ENCODE results near the gene STXBP2.
A peak's percentile ranks its signal among the peaks of the same experiment; 100 is the strongest.

The STXBP2 gene

DNA sequence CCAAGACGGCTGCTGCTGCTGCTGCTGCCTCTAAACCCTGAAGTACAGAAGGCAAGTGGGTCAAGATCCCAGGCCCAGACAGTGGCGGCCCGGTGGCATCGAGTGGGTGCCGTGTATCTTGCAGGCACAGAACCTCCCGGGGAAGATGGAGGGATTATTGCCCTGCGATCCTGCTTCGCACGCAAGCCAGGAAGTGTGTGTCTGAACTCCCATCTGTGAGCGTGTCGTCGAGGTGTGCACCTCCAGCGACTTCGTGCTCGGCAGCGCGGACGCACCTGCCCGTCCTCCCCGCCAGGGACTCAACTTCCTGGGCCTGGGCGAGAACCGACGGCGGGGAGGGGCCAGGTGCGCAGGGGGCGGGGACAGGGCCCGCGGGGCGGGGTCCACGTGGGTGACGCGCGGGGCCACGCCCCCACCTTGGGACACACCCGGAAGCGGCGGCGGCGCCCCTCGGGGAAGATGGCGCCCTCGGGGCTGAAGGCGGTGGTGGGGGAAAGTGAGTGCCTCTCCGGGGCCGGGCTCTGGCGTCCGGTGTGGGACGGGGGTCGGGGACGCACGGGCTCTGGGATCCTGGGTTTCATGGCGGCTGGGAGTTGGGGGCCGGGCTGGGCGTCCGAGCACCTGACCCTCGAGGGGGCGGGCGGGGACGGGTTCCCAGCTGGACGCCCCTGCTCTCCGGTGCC lies at the start of gene STXBP2:
STXBP2 (plus strand) TSS at position 420 of the 683 bp plus-strand sequence; CDS start at position 460, 40 bp downstream.
- H3K36me3 Mint-ChIP-seq (ENCODE audit: insufficient read depth), result peaks cover 13% of the 10 kb centered on the region
- ATAC-seq (replicated peaks; ENCODE audit: extremely low read depth, poor library complexity, severe bottlenecking), result peak; percentile 91
- H3K9me3 Mint-ChIP-seq, result no peaks in the 10 kb centered on the region
- H3K27ac Mint-ChIP-seq (ENCODE audit: low read depth), result peak within 1 kb of the TSS; percentile 90
- H3K4me1 Mint-ChIP-seq, result peaks cover 39% of the 10 kb centered on the region
- peak within 1 kb of the TSS; percentile 85 for H3K4me3 Mint-ChIP-seq
- peak; percentile 84 to 89 for DNase-seq (ENCODE audit: low spot score in 2 of 2)
- no peaks in the 10 kb centered on the region for H3K27me3 Mint-ChIP-seq

DNA sequence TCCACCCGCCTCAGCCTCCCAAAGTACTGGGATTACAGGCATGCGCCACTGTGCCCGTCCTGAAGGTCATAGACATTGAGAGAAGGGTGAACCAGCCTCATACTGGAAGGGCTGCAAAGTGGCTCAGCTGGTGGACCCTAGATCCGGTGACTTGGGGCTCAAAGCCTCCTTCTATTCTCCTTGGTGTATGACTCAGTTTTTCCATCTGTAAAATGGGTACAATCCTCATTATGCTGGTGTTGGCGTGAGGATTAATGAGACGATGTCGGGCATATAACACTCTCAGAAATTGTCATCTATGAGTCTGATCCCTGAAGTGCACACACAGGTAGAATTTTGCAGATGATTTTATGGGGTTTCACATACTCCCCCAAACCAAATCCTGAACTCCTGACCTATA lies 47.1 kb upstream of the STXBP2 start:
- Mint-ChIP-seq H3K27ac (ENCODE audit: low read depth) (no peak overlapping the region), H3K4me3 (no peak overlapping the region)

DNA sequence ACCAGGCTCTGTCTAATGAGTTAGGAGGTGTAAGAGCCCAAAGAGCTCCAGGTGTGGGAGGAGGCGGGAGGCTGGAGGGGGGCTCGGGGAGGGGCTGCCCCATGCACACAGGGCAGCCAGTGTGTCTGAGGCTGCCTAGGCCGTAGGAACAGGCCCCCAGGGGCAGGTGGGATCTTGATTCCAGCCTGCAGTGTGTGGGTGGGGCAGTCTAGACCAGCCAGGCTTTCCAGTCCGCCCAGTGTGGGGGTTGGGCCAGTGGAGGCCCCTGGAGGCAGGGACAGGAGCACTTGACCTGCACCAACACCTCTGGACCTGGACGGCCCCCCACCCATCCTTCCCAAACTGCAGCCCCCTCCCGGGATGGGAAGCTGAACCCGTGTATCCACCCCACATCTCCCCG lies 46.7 kb upstream of the STXBP2 start:
- H3K27me3 Mint-ChIP-seq, result peaks cover 42% of the 10 kb centered on the region
- H3K36me3 Mint-ChIP-seq (ENCODE audit: insufficient read depth), result peaks cover 1% of the 10 kb centered on the region
- H3K4me1 Mint-ChIP-seq, result peaks cover 3% of the 10 kb centered on the region
- H3K27ac Mint-ChIP-seq (ENCODE audit: low read depth), result no peak overlapping the region
- no peaks in the 10 kb centered on the region for H3K9me3 Mint-ChIP-seq
- ATAC-seq (replicated peaks; ENCODE audit: extremely low read depth, poor library complexity, severe bottlenecking) (no peak), DNase-seq (ENCODE audit: low spot score in 2 of 2) (no peak)
- H3K4me3 Mint-ChIP-seq, result no peak overlapping the region

More for the DNA sequence above, 47.1 kb upstream of the STXBP2 start:
- ATAC-seq (replicated peaks; ENCODE audit: extremely low read depth, poor library complexity, severe bottlenecking) (no peak), DNase-seq (ENCODE audit: low spot score in 2 of 2) (no peak)
- Mint-ChIP-seq H3K36me3 (ENCODE audit: insufficient read depth) (no peaks in the 10 kb centered on the region), H3K27me3 (peaks cover 42% of the 10 kb centered on the region), H3K9me3 (no peaks in the 10 kb centered on the region), H3K4me1 (no peaks in the 10 kb centered on the region)

DNA sequence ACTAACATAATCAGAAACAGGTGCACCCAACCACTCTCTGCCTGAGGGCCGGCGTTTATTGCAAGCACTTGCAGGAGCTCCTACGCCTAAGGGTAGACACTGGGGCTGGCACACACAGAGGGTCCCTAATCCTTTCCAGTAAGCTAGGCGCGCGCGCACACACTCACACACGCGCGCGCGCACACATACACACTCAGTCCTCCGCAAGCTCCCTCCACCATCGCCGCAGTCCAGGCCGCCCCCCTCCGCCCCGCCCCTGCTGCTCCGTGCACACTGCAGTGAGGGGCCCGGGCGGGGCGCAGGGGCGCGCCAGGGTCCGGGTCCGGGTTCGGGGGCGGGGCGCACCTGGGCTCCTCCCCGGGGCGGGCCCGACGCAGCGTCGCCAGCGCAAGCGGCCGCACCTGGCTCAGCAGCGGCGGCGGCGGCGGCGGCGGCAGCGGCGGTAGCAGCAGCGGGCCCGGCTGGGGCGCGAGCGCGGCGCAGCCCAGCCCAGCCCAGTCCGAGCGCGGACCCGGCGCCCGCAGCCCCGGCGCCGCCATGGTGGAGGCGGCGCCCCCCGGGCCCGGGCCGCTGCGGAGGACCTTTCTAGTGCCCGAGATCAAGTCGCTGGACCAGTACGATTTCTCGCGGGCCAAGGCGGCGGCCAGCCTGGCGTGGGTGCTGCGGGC lies 41.3 kb upstream of the STXBP2 start, which contains the start of gene CAMSAP3:
CAMSAP3 (plus strand) TSS at position 398 of the 668 bp plus-strand sequence; CDS start at position 538, 140 bp downstream.
- H3K9me3 Mint-ChIP-seq, result no peaks in the 10 kb centered on the region
- peaks cover 11% of the 10 kb centered on the region for H3K4me1 Mint-ChIP-seq
- DNase-seq (ENCODE audit: low spot score in 2 of 2) (no peak), ATAC-seq (replicated peaks; ENCODE audit: extremely low read depth, poor library complexity, severe bottlenecking) (peak; percentile 46)
- peaks cover 2% of the 10 kb centered on the region for H3K36me3 Mint-ChIP-seq (ENCODE audit: insufficient read depth)
- H3K27me3 Mint-ChIP-seq, result peaks cover 65% of the 10 kb centered on the region
- H3K27ac Mint-ChIP-seq (ENCODE audit: low read depth), result no peak within 1 kb of the TSS
- peak within 1 kb of the TSS; percentile 72 for H3K4me3 Mint-ChIP-seq

DNA sequence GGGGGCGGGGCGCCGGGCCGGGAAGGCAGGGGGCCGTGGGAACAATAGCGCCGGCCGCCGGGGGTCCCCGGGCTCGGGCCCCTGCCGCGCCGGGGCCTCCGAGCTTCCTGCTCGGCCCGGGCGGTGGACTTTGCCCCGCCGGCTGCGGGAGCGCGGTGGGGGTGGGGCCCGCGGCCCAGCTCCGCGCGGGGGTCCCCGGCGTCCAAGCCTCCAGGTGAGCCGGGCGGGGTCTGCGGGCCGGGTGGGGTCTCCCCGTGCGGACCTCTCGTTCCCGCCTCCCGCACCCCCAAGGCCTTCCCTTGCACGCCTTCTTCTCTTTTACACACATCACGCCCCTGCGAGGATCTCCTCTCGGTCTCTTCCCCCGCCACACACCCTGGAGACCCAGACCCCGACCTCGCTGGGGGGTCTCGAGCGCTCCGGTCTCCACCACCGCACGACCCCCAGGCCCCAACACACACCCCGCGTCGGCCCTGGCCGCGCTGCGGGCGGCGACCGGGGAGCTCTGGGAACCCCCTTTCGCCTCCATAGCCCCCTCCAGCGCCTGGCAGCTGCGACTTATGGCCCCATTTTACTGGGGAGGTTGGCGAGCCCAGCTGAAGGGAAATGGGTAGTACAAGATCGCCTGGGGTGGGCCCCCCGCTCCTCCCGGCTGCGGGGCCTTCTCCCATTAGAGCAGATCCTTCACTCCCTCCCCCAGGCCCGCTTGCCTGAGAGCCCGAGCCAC lies 40.5 kb upstream of the STXBP2 start:
- peak overlapping the region; percentile 72 for H3K4me3 Mint-ChIP-seq
- no peak for ATAC-seq (replicated peaks; ENCODE audit: extremely low read depth, poor library complexity, severe bottlenecking)
- H3K36me3 Mint-ChIP-seq (ENCODE audit: insufficient read depth), result peaks cover 2% of the 10 kb centered on the region
- no peak for DNase-seq (ENCODE audit: low spot score in 2 of 2)
- peaks cover 65% of the 10 kb centered on the region for H3K27me3 Mint-ChIP-seq
- peaks cover 11% of the 10 kb centered on the region for H3K4me1 Mint-ChIP-seq
- H3K27ac Mint-ChIP-seq (ENCODE audit: low read depth), result no peak overlapping the region
- no peaks in the 10 kb centered on the region for H3K9me3 Mint-ChIP-seq

DNA sequence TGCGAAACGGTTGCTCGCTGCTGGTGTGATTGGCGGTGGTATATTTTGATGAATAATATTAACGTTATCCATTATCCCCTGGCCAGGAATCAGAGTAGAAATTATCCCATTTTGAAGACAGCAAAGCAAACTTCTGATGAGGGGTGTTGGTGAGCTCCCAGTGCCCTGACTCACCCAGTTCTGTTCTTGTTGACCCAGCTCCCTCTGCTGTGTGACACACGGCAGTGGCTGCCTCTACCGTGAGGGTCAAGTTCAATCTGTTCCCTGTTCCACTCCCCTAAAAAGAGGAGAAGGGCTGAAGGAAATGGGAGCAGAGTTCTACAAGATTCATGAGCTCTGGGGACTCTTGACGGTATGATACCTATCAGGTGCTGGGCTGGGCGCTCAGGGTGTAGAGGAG lies 39.2 kb upstream of the STXBP2 start:
- peaks cover 67% of the 10 kb centered on the region for H3K27me3 Mint-ChIP-seq
- ATAC-seq (replicated peaks; ENCODE audit: extremely low read depth, poor library complexity, severe bottlenecking), result no peak

DNA sequence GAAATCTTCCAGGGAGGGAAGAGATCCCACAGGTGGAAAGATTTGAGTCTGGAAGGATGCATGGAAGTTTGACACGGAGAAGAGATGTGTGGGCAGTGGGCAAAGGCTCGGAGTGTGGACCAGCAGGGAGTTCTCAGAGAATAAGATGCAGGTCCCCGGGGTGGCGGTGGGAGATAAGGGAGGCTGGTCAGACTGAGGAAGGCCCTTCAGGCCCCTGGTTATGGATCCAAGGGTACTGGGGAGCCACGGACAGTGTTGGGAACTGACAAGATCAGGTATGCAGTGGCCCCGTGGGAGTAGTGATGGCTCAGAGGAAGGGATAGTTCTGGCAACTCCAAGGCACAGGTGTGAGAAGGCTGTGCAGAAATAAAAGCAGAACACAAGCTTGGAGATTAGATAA lies 38.7 kb upstream of the STXBP2 start:
- DNase-seq (ENCODE audit: low spot score in 2 of 2) (no peak), ATAC-seq (replicated peaks; ENCODE audit: extremely low read depth, poor library complexity, severe bottlenecking) (no peak)
- no peaks in the 10 kb centered on the region for H3K9me3 Mint-ChIP-seq
- peaks cover 2% of the 10 kb centered on the region for H3K36me3 Mint-ChIP-seq (ENCODE audit: insufficient read depth)
- H3K4me1 Mint-ChIP-seq, result peaks cover 11% of the 10 kb centered on the region
- no peak overlapping the region for H3K27ac Mint-ChIP-seq (ENCODE audit: low read depth)
- peaks cover 67% of the 10 kb centered on the region for H3K27me3 Mint-ChIP-seq
- H3K4me3 Mint-ChIP-seq, result no peak overlapping the region

More for the DNA sequence above, 39.2 kb upstream of the STXBP2 start:
- peaks cover 2% of the 10 kb centered on the region for H3K36me3 Mint-ChIP-seq (ENCODE audit: insufficient read depth)
- no peak for DNase-seq (ENCODE audit: low spot score in 2 of 2)
- H3K4me3 Mint-ChIP-seq, result no peak overlapping the region
- no peak overlapping the region for H3K27ac Mint-ChIP-seq (ENCODE audit: low read depth)
- no peaks in the 10 kb centered on the region for H3K9me3 Mint-ChIP-seq
- H3K4me1 Mint-ChIP-seq, result peaks cover 11% of the 10 kb centered on the region

DNA sequence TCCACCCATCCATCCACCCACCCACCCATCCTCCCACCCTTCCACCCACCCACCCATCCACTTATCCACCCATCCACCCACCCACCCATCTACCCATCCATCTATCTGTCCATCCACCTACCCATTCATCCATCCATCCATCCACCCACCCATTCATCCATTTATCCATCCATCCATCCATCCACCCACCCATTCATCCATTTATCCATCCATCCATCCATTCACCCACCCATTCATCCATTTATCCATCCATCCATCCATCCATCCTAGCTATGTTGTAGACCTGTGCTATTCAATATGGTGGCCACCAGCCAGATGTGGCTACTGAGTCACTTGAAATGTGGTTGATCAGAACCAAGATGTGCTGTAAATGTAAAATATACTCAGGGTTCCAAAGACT lies 36.2 kb upstream of the STXBP2 start:
- Mint-ChIP-seq H3K4me3 (no peak overlapping the region), H3K27ac (ENCODE audit: low read depth) (no peak overlapping the region), H3K9me3 (no peaks in the 10 kb centered on the region), H3K36me3 (ENCODE audit: insufficient read depth) (peaks cover 2% of the 10 kb centered on the region), H3K27me3 (peaks cover 65% of the 10 kb centered on the region), H3K4me1 (peaks cover 5% of the 10 kb centered on the region)
- DNase-seq (ENCODE audit: low spot score in 2 of 2), result no peak
- no peak for ATAC-seq (replicated peaks; ENCODE audit: extremely low read depth, poor library complexity, severe bottlenecking)

DNA sequence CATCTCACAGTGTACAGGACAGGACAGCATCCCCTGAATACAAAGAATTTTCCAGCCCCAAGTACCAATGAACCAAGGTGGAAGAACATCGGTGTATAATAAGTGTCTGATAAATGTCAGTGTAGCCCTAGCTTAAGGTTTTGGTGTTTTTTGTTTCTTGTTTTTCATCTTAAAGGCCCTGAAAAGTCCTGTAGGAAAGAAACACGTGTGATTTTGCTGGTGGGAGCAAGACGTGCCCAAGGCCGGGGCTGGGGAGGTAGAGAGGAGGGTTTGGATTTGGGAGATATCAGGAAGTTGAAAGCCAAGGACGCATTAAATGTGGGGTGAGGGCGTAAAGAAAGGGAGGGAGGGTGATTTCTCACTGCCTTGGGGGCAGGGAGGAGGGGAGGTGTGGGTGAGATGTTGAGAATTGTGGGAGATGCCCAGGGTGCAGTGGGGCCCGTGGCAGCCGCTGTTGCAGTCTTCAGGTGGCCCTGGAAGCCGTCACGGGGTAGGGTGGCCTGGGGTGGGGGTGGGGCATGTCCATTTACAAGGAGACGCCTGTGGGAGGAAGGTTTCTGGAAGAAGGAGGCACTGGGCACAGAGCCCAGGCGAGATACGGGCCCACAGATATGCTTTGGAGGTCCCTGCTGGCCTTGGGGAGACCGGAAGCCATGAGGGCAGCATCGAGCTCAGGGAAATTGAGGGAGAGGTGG lies 34.5 kb upstream of the STXBP2 start:
- Mint-ChIP-seq H3K4me1 (no peaks in the 10 kb centered on the region), H3K27ac (ENCODE audit: low read depth) (no peak overlapping the region), H3K4me3 (no peak overlapping the region), H3K36me3 (ENCODE audit: insufficient read depth) (peaks cover 2% of the 10 kb centered on the region), H3K9me3 (no peaks in the 10 kb centered on the region), H3K27me3 (peaks cover 56% of the 10 kb centered on the region)
- DNase-seq (ENCODE audit: low spot score in 2 of 2), result no peak
- no peak for ATAC-seq (replicated peaks; ENCODE audit: extremely low read depth, poor library complexity, severe bottlenecking)

DNA sequence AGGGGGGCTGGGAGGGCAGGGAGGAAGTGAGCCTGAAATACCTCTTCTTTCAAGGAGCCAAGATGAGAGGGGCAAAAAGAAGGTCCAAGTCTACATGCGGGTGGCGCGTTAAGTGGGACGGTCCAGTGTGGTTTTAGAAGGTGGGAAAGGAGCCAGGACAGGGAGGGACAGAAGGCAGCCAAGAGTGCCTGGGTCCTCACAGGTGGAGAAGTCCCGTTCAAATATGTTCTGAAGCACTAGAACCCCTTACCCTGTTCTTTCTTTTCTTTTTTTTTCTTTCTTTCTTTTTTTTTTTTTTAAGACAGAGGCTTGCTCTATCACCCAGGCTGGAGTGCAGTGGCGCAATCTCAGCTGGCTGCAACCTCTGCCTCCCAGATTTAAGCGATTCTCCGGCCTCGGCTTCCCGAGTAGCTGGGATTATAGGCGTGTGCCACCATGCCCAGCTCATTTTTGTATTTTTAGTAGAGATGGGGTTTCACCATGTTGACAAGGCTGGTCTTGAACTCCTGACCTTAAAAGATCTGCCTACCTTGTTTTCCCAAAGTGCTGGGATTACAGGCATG lies 33.9 kb upstream of the STXBP2 start:
- Mint-ChIP-seq H3K4me1 (no peaks in the 10 kb centered on the region), H3K36me3 (ENCODE audit: insufficient read depth) (peaks cover 2% of the 10 kb centered on the region), H3K4me3 (no peak overlapping the region), H3K27ac (ENCODE audit: low read depth) (no peak overlapping the region), H3K27me3 (peaks cover 50% of the 10 kb centered on the region), H3K9me3 (no peaks in the 10 kb centered on the region)
- ATAC-seq (replicated peaks; ENCODE audit: extremely low read depth, poor library complexity, severe bottlenecking) (no peak), DNase-seq (ENCODE audit: low spot score in 2 of 2) (no peak)

DNA sequence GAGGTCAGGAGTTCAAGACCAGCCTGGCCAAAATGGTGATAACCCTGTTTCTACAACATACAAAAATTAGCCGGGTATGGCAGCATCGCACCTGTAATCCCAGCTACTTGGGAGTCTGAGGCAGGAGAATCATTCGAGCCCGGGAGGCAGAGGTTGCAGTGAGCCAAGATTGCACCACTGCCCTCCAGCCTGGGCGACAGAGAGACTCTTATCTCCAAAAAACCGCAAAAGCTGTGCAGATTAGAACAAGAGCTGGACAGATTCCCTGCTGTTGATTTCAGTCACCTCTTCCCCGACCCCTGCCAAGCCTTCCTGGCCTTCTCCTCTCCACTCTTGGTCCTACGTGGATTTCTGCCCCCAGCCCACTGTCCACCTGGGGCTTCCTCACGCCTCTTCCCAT lies 33.0 kb upstream of the STXBP2 start:
- H3K4me1 Mint-ChIP-seq, result no peaks in the 10 kb centered on the region
- H3K27ac Mint-ChIP-seq (ENCODE audit: low read depth), result no peak overlapping the region
- H3K27me3 Mint-ChIP-seq, result peaks cover 41% of the 10 kb centered on the region
- ATAC-seq (replicated peaks; ENCODE audit: extremely low read depth, poor library complexity, severe bottlenecking) (no peak), DNase-seq (ENCODE audit: low spot score in 2 of 2) (no peak)
- no peak overlapping the region for H3K4me3 Mint-ChIP-seq
- peaks cover 2% of the 10 kb centered on the region for H3K36me3 Mint-ChIP-seq (ENCODE audit: insufficient read depth)
- H3K9me3 Mint-ChIP-seq, result no peaks in the 10 kb centered on the region

Measured in central memory CD8-positive, alpha-beta T cell (primary cell).